Activated CD8-positive, alpha-beta T cell treated with anti-CD3 and anti-CD28 coated beads, Interleukin-2, amount 10 ng/mL, durations not matched to agents 7 days and 5 days (primary cell): ENCODE data around the gene AQP2. TPM values are rescaled to one million over a fixed set of nuclear protein-coding genes. Genes with fewer than 3 reads are reported as not detected.

ENCODE experiments used
- ATAC-seq: fragments of 150-1000 bp; cut with Tn5 transposase; one replicate; pipeline ENCODE4 v1.10.0; 2021; ENCODE audit warnings: moderate library complexity
- CTCF ChIA-PET: fragments of 350-600 bp; sonication (Branson Sonifier 250); formaldehyde crosslinking; loops from one replicate; lab custom pipeline; 2021; ENCODE audit warnings: antibody characterized with exemption; lab: Charles Lee
- POLR2A ChIA-PET: fragments of 350-600 bp; sonication (Branson Sonifier 250); formaldehyde crosslinking; loops from one replicate; lab custom pipeline; 2021; ENCODE audit warnings: antibody characterized with exemption; lab: Charles Lee
- DNase-seq: peaks from one replicate; pipeline ENCODE4 v3.0.0-alpha.2; 2020
- H3K27ac Mint-ChIP-seq: one replicate; pipeline ENCODE4 v1.8.0; 2021; ENCODE audit warnings: mild to moderate bottlenecking, mixed read lengths
- H3K27me3 Mint-ChIP-seq: one replicate; pipeline ENCODE4 v1.8.0; 2021; ENCODE audit warnings: low read depth, mixed read lengths
- H3K36me3 Mint-ChIP-seq: one replicate; pipeline ENCODE4 v1.8.0; 2021; ENCODE audit warnings: low read depth, mixed read lengths
- H3K4me1 Mint-ChIP-seq: one replicate; pipeline ENCODE4 v1.8.0; 2021; ENCODE audit warnings: low read depth, mixed read lengths
- H3K4me3 Mint-ChIP-seq: one replicate; pipeline ENCODE4 v1.8.0; 2021; ENCODE audit warnings: mild to moderate bottlenecking, mixed read lengths
- H3K9me3 Mint-ChIP-seq: one replicate; pipeline ENCODE4 v1.8.0; 2022; ENCODE audit warnings: mixed read lengths; ENCODE audit not compliant: insufficient read depth
- total RNA-seq, 2 experiments: library from RNA; stranded (reverse); gene quantifications; one replicate each; pipeline ENCODE4 v1.2.3, GENCODE V29; 2021

Gene AQP2
- total RNA-seq, 2 experiments from 2014 or later, result not detected

GRCh38 chr12:49952391-49953055, 2.0 kb downstream of the AQP2 start:
- no peak overlapping the region for H3K27ac Mint-ChIP-seq
- no peak for DNase-seq
- POLR2A ChIA-PET, result no interaction called here
- CTCF ChIA-PET, result interaction anchor here (1.9 kb wide), 1 partner anchor 16 kb away, joined by 4 read pairs; no protein-coding TSS in a partner anchor
- no peaks in the 10 kb centered on the region for H3K36me3 Mint-ChIP-seq
- no peak overlapping the region for H3K4me3 Mint-ChIP-seq
- ATAC-seq, result no peak
- no peaks in the 10 kb centered on the region for H3K9me3 Mint-ChIP-seq
- peaks cover 37% of the 10 kb centered on the region for H3K27me3 Mint-ChIP-seq
- peaks cover 5% of the 10 kb centered on the region for H3K4me1 Mint-ChIP-seq

GRCh38 chr12:49953151-49953550, 2.6 kb downstream of the AQP2 start:
- H3K4me1 Mint-ChIP-seq, result peaks cover 5% of the 10 kb centered on the region
- ATAC-seq (no peak), DNase-seq (no peak)
- no peak overlapping the region for H3K4me3 Mint-ChIP-seq
- no peak overlapping the region for H3K27ac Mint-ChIP-seq
- peaks cover 43% of the 10 kb centered on the region for H3K27me3 Mint-ChIP-seq
- POLR2A ChIA-PET, result no interaction called here
- H3K9me3 Mint-ChIP-seq, result no peaks in the 10 kb centered on the region
- H3K36me3 Mint-ChIP-seq, result no peaks in the 10 kb centered on the region
- CTCF ChIA-PET, result interaction anchor here (1.9 to 3.6 kb wide), 3 partner anchors 8 to 15 kb away, joined by 4 to 19 read pairs (median 14); no protein-coding TSS in a partner anchor

- no peak for ATAC-seq
- DNase-seq, result no peak
- ChIA-PET CTCF (interaction anchor here (0.7 to 3.6 kb wide), 4 partner anchors 9 to 157 kb away, joined by 3 to 19 read pairs (median 9); no protein-coding TSS in a partner anchor), POLR2A (no interaction called here)
- H3K9me3 Mint-ChIP-seq, result no peaks in the 10 kb centered on the region
- H3K4me3 Mint-ChIP-seq, result no peak overlapping the region
- peaks cover 5% of the 10 kb centered on the region for H3K4me1 Mint-ChIP-seq
- H3K36me3 Mint-ChIP-seq, result no peaks in the 10 kb centered on the region
- H3K27me3 Mint-ChIP-seq, result peaks cover 52% of the 10 kb centered on the region
- no peak overlapping the region for H3K27ac Mint-ChIP-seq
Observed at GRCh38 chr12:49953961-49954846, 3.7 kb downstream of the AQP2 start.

- DNase-seq (no peak), ATAC-seq (no peak)
- Mint-ChIP-seq H3K27ac (no peak overlapping the region), H3K27me3 (peaks cover 60% of the 10 kb centered on the region), H3K4me1 (peaks cover 5% of the 10 kb centered on the region), H3K9me3 (no peaks in the 10 kb centered on the region), H3K4me3 (no peak overlapping the region), H3K36me3 (no peaks in the 10 kb centered on the region)
- CTCF ChIA-PET, result interaction anchor here (0.7 to 3.6 kb wide), 5 partner anchors 9 to 158 kb away, joined by 3 to 19 read pairs (median 5); no protein-coding TSS in a partner anchor
- POLR2A ChIA-PET, result interaction anchor here (0.6 kb wide), 1 partner anchor 138 kb away, joined by 4 read pairs; no protein-coding TSS in a partner anchor
Observed at GRCh38 chr12:49954863-49955830, 4.6 kb downstream of the AQP2 start.

- ChIA-PET CTCF (interaction anchor here (0.9 to 3.6 kb wide), 3 partner anchors 9 to 11 kb away, joined by 3 to 19 read pairs (median 5); no protein-coding TSS in a partner anchor), POLR2A (interaction anchor here (0.6 kb wide), 1 partner anchor 139 kb away, joined by 4 read pairs; no protein-coding TSS in a partner anchor)
- no peaks in the 10 kb centered on the region for H3K36me3 Mint-ChIP-seq
- H3K4me3 Mint-ChIP-seq, result no peak overlapping the region
- no peak for ATAC-seq
- H3K4me1 Mint-ChIP-seq, result peaks cover 10% of the 10 kb centered on the region
- no peak overlapping the region for H3K27ac Mint-ChIP-seq
- DNase-seq, result no peak
- no peaks in the 10 kb centered on the region for H3K9me3 Mint-ChIP-seq
- H3K27me3 Mint-ChIP-seq, result peaks cover 68% of the 10 kb centered on the region
Observed at GRCh38 chr12:49955899-49956662, 5.5 kb downstream of the AQP2 start.

- H3K4me1 Mint-ChIP-seq, result peaks cover 10% of the 10 kb centered on the region
- no peaks in the 10 kb centered on the region for H3K9me3 Mint-ChIP-seq
- H3K27ac Mint-ChIP-seq, result no peak overlapping the region
- H3K4me3 Mint-ChIP-seq, result no peak overlapping the region
- no peaks in the 10 kb centered on the region for H3K36me3 Mint-ChIP-seq
- no peak for DNase-seq
- H3K27me3 Mint-ChIP-seq, result peaks cover 68% of the 10 kb centered on the region
- CTCF ChIA-PET, result interaction anchor here (0.9 to 3.6 kb wide), 5 partner anchors 8 to 12 kb away, joined by 3 to 35 read pairs (median 19); no protein-coding TSS in a partner anchor
- no peak for ATAC-seq
- POLR2A ChIA-PET, result no interaction called here
Observed at GRCh38 chr12:49956663-49957569, 6.4 kb downstream of the AQP2 start.

- ChIA-PET CTCF (interaction anchor here (0.9 to 3.5 kb wide), 3 partner anchors 9 to 12 kb away, joined by 5 to 35 read pairs (median 26); no protein-coding TSS in a partner anchor), POLR2A (interaction anchor here (0.6 kb wide), 1 partner anchor 16 kb away, joined by 3 read pairs; no protein-coding TSS in a partner anchor)
- no peaks in the 10 kb centered on the region for H3K36me3 Mint-ChIP-seq
- no peaks in the 10 kb centered on the region for H3K9me3 Mint-ChIP-seq
- ATAC-seq (no peak), DNase-seq (no peak)
- H3K4me1 Mint-ChIP-seq, result peaks cover 10% of the 10 kb centered on the region
- H3K27me3 Mint-ChIP-seq, result peaks cover 73% of the 10 kb centered on the region
- no peak overlapping the region for H3K27ac Mint-ChIP-seq
- no peak overlapping the region for H3K4me3 Mint-ChIP-seq
Observed at GRCh38 chr12:49957570-49957967, 7.0 kb downstream of the AQP2 start.

GRCh38 chr12:49959685-49960473, 9.3 kb downstream of the AQP2 start:
- no peak for ATAC-seq
- peaks cover 78% of the 10 kb centered on the region for H3K27me3 Mint-ChIP-seq

GRCh38 chr12:49960474-49961110, 10.1 kb downstream of the AQP2 start:
- POLR2A ChIA-PET, result interaction anchor here (0.6 kb wide), 1 partner anchor 64 kb away, joined by 3 read pairs; no protein-coding TSS in a partner anchor
- no peak overlapping the region for H3K4me3 Mint-ChIP-seq

More at GRCh38 chr12:49959685-49960473, 9.3 kb downstream of the AQP2 start:
- no peak overlapping the region for H3K27ac Mint-ChIP-seq
- ChIA-PET CTCF (interaction anchor here (1.5 to 3.5 kb wide), 3 partner anchors 7 to 14 kb away, joined by 6 to 35 read pairs (median 26); no protein-coding TSS in a partner anchor), POLR2A (no interaction called here)
- DNase-seq, result no peak
- H3K9me3 Mint-ChIP-seq, result no peaks in the 10 kb centered on the region
- H3K4me3 Mint-ChIP-seq, result no peak overlapping the region
- no peaks in the 10 kb centered on the region for H3K36me3 Mint-ChIP-seq
- peaks cover 10% of the 10 kb centered on the region for H3K4me1 Mint-ChIP-seq

More at GRCh38 chr12:49960474-49961110, 10.1 kb downstream of the AQP2 start:
- Mint-ChIP-seq H3K27ac (no peak overlapping the region), H3K4me1 (peaks cover 10% of the 10 kb centered on the region), H3K27me3 (peaks cover 78% of the 10 kb centered on the region), H3K36me3 (no peaks in the 10 kb centered on the region), H3K9me3 (no peaks in the 10 kb centered on the region)
- no peak for DNase-seq
- CTCF ChIA-PET, result interaction anchor here (1.3 to 3.5 kb wide), 3 partner anchors 6 to 15 kb away, joined by 3 to 35 read pairs (median 26); no protein-coding TSS in a partner anchor
- no peak for ATAC-seq
